Neural crest cell (in vitro differentiated cells): ENCODE measurements around the gene NOP9. TPM values are rescaled to one million over a fixed set of nuclear protein-coding genes. Genes with fewer than 3 reads are reported as not detected.
A peak's percentile ranks its signal among the peaks of the same experiment; 100 is the strongest.

Source experiments
- DNase-seq: peaks from one replicate; pipeline ENCODE4 v3.0.0; 2021; ENCODE audit warnings: low read depth, mixed read lengths, low spot score
- H3K27ac Mint-ChIP-seq: one replicate; pipeline ENCODE4 v1.8.0; 2021; ENCODE audit warnings: mild to moderate bottlenecking, mixed read lengths; ENCODE audit not compliant: unreplicated experiment
- H3K27me3 Mint-ChIP-seq: 2 replicates; pipeline ENCODE4 v1.8.0; 2021; ENCODE audit warnings: low read depth, mild to moderate bottlenecking, mixed read lengths
- H3K36me3 Mint-ChIP-seq: 2 replicates; pipeline ENCODE4 v1.8.0; 2021; ENCODE audit warnings: low read depth, mild to moderate bottlenecking, mixed read lengths
- H3K4me1 Mint-ChIP-seq: 2 replicates; pipeline ENCODE4 v1.8.0; 2021; ENCODE audit warnings: mixed read lengths
- H3K4me3 Mint-ChIP-seq: one replicate; pipeline ENCODE4 v1.8.0; 2021; ENCODE audit warnings: mild to moderate bottlenecking, mixed read lengths
- H3K9me3 Mint-ChIP-seq: 2 replicates; pipeline ENCODE4 v1.8.0; 2021; ENCODE audit warnings: mixed read lengths
- total RNA-seq: library from RNA; stranded (reverse); gene quantifications from 2 replicates; pipeline ENCODE4 v1.2.1, GENCODE V29; 2021
- TF ChIP-seq, protein P1 (sequence below): fragments of 200-600 bp; sonication (generic); conservative IDR thresholded peaks from 2 replicates; pipeline ENCODE4 v1.5.0; 2021; ENCODE audit warnings: antibody characterized with exemption, mild to moderate bottlenecking

The NOP9 gene
- total RNA-seq, 1 donor from 2014 or later: 34.5 TPM

DNA sequence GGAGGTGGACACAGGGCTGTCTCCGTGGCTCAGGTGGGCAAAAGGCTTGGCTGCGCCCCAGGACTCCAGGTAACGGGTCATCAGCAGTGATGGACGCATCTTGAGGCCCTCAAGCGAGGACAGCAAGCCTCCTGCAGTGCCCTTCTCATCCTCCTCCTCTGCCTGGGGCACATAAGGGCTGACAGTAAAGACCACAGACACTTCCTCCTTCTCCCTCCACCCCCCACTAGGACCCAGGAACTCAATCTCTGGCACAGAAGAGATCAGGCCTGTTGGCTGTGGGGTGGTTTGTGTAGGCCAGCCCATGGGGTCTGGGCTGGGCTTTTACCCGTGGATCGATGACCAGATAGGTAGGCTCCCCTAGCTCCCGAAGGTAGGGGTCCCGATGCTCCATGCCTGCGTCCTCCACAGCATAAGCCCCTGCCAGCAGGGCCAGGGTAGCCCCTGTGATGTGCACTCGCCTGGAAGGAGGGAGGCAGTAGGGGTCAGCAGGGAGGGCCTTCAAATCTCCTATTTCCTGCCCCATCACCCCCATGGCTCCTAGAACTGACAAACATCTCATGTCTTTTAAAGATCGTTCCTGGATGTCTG lies 29.5 kb downstream of the NOP9 start:
- no peak overlapping the region for H3K27ac Mint-ChIP-seq
- no peaks in the 10 kb centered on the region for H3K9me3 Mint-ChIP-seq
- H3K36me3 Mint-ChIP-seq: no peaks in the 10 kb centered on the region
- no peak overlapping the region for H3K4me3 Mint-ChIP-seq
- peaks cover 39% of the 10 kb centered on the region for H3K27me3 Mint-ChIP-seq
- TF ChIP-seq, protein P1, sequence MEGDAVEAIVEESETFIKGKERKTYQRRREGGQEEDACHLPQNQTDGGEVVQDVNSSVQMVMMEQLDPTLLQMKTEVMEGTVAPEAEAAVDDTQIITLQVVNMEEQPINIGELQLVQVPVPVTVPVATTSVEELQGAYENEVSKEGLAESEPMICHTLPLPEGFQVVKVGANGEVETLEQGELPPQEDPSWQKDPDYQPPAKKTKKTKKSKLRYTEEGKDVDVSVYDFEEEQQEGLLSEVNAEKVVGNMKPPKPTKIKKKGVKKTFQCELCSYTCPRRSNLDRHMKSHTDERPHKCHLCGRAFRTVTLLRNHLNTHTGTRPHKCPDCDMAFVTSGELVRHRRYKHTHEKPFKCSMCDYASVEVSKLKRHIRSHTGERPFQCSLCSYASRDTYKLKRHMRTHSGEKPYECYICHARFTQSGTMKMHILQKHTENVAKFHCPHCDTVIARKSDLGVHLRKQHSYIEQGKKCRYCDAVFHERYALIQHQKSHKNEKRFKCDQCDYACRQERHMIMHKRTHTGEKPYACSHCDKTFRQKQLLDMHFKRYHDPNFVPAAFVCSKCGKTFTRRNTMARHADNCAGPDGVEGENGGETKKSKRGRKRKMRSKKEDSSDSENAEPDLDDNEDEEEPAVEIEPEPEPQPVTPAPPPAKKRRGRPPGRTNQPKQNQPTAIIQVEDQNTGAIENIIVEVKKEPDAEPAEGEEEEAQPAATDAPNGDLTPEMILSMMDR: no peak
- DNase-seq: no peak
- H3K4me1 Mint-ChIP-seq: peaks cover 6% of the 10 kb centered on the region

DNA sequence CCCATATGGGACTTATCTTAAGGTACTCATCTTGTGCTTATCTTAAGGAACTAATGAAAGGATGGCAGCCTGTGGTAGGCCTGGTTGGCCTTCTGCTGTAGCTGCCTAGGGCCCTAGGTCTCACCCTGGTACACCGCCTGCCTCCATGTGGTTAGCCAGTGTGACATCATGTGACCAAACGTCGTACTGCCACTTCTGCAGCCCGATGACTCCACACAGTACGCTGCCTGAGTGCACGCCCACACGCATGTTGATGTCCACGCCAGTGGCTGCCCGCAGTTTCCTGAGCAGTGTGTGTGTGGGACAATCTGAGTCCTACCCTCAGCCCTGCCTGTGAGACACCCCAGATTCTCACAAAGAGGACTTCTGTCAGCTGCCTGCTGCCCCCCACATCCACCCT lies 30.1 kb downstream of the NOP9 start:
- Mint-ChIP-seq H3K27ac (no peak overlapping the region), H3K9me3 (no peaks in the 10 kb centered on the region), H3K4me1 (peaks cover 6% of the 10 kb centered on the region), H3K36me3 (no peaks in the 10 kb centered on the region), H3K27me3 (peaks cover 45% of the 10 kb centered on the region), H3K4me3 (no peak overlapping the region)
- DNase-seq: no peak
- TF ChIP-seq, protein P1: no peak

DNA sequence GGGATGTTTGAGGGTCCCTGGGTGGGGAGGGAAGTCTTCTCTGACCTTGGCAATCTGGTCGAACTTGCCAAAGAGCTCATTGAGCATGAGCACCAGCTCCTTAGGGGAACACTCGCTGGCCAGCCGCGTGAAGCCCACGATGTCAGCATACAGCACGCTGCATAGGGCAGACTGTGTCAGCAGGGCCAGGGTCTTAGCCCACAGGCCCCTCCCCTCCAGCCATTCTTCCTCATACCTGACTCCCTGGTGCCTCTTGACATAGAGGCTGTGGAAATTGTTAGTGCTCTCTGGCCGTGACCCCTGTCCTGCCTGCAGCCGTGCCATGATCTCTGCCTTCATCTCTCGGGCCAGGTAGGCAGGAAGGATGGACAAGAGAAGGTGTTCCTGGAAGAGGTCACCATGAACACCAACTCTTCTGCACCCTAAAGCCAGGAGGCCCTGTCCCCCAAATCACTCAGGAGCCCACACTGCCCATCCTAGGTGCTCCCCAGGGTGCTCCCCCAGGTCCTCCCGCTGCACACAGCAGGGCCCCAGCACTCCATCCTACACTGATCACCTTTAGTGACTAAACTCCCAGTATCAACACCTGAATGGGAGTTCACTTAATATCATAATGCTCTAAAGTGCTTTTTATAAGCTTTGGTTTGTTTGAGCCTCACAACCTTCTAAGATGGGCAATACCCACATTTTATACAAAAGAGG lies 31.5 kb downstream of the NOP9 start:
- H3K27me3 Mint-ChIP-seq: peaks cover 59% of the 10 kb centered on the region
- H3K4me1 Mint-ChIP-seq: peaks cover 11% of the 10 kb centered on the region
- H3K36me3 Mint-ChIP-seq: no peaks in the 10 kb centered on the region
- no peak for DNase-seq
- TF ChIP-seq, protein P1: no peak
- no peak overlapping the region for H3K4me3 Mint-ChIP-seq
- no peaks in the 10 kb centered on the region for H3K9me3 Mint-ChIP-seq
- H3K27ac Mint-ChIP-seq: no peak overlapping the region

DNA sequence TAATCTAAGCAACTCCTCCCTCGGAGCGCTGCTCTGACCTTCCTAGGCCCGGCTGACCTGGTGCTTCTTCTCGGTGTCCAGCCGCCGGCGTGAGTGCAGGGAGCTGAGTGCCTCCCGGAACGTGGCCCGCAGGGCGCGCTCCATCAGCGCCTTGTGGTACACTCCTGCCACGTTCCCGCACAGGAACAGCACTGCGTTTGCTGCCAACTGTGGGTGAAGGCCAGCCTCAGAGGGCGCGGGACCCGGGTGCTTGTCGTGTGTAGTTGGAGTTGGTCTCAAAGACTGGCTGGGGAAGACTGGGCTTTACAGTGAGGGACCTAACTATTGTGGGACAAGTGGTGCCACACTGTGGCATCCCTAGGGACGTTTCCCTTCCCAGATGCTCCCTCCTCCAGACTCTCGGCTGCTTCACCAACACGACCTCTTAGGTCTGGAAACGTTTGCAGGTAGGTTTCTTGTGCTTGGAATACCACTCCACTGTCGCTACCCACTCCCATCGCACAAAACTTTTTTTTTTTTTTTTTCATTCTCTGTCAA lies 32.1 kb downstream of the NOP9 start:
- peaks cover 11% of the 10 kb centered on the region for H3K4me1 Mint-ChIP-seq
- H3K27me3 Mint-ChIP-seq: peaks cover 66% of the 10 kb centered on the region
- TF ChIP-seq, protein P1: no peak
- H3K9me3 Mint-ChIP-seq: no peaks in the 10 kb centered on the region
- no peak overlapping the region for H3K4me3 Mint-ChIP-seq
- H3K36me3 Mint-ChIP-seq: no peaks in the 10 kb centered on the region
- H3K27ac Mint-ChIP-seq: no peak overlapping the region
- DNase-seq: no peak

DNA sequence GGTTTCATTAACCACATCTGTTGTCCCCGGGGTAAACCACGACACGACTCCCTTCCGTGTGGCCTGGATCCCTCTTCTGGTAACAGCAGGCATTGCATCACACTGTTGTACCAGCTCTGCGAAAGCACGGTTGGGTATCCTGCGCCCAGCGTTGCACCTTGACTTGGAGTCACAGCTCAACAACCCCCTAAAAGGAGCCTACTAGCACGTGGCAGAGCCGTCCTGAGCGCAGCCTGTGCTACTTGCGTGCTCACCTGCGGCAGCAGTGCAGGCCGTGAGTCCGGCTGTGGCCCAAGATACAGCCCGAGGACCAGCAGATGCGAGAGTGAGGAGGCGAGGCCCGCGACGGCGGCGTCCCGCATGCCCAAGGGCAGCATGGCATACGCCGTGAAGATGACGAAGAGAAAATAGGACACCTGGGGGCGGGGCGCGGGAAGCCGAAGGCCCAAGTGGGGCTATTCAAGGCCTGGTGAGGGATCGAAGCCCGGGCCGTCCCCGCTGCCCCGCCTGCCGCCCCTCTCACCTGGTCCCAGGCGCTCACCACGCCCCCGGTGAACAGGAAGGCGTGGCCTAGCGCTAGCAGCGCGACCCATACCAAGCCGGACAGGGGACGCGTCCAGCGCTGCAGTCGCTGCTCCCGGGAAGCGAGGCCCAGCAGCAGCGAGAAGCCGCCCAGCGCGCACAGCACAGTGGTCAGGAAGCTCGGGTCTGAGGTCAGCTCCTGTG lies 32.8 kb downstream of the NOP9 start:
- peaks cover 72% of the 10 kb centered on the region for H3K27me3 Mint-ChIP-seq
- no peaks in the 10 kb centered on the region for H3K9me3 Mint-ChIP-seq
- H3K27ac Mint-ChIP-seq: no peak overlapping the region
- H3K36me3 Mint-ChIP-seq: no peaks in the 10 kb centered on the region
- H3K4me3 Mint-ChIP-seq: peak overlapping the region; percentile 73
- TF ChIP-seq, protein P1: peak; percentile 69
- DNase-seq: peak; percentile 59
- H3K4me1 Mint-ChIP-seq: peaks cover 11% of the 10 kb centered on the region
